H1 (cell line): ENCODE results near the gene TRIM60. TPM values are rescaled to one million over a fixed set of nuclear protein-coding genes. Genes with fewer than 3 reads are reported as not detected.
A peak's percentile ranks its signal among the peaks of the same experiment; 100 is the strongest.

Experiments
- CTCF ChIA-PET: fragments of 300-600 bp; sonication (Branson Sonifier 250); formaldehyde crosslinking; loops from one replicate; lab custom pipeline; 2021; ENCODE audit not compliant: partially characterized antibody; lab: Charles Lee
- POLR2A ChIA-PET: fragments of 300-600 bp; sonication (Branson Sonifier 250); formaldehyde crosslinking; loops from one replicate; lab custom pipeline; 2021; ENCODE audit warnings: inconsistent platforms; ENCODE audit not compliant: partially characterized antibody; lab: Charles Lee
- DNase-seq, 2 experiments: peaks; one replicate each; pipeline versions ENCODE4 v3.0.0 to v3.0.0-alpha.2; 2010 to 2022; ENCODE audit warnings: low spot score in 2 of 2, low read depth in 1 of 2, mixed read lengths in 1 of 2
- FAIRE-seq: peaks from 2 replicates; lab custom pipeline; 2011; peaks lifted over from hg19 to GRCh38; lab: Jason Lieb, UNC
- H2AFZ ChIP-seq: 2 replicates; pipeline ENCODE4 v1.8.1; 2012; ENCODE audit warnings: low read length, inconsistent platforms
- H2AK5ac ChIP-seq: 2 replicates; pipeline ENCODE4 v1.6.1; 2013; ENCODE audit warnings: low read depth, low read length
- H2BK120ac ChIP-seq: replicated peaks from 2 replicates; pipeline ENCODE3; 2013; ENCODE audit warnings: low read depth, low read length, inconsistent platforms
- H2BK12ac ChIP-seq: 2 replicates; pipeline ENCODE4 v1.6.1; 2013; ENCODE audit warnings: low read depth, low read length
- H2BK15ac ChIP-seq: 2 replicates; pipeline ENCODE4 v1.6.1; 2013; ENCODE audit warnings: low read length
- H2BK20ac ChIP-seq: 2 replicates; pipeline ENCODE4 v1.6.1; 2013; ENCODE audit warnings: low read length
- H2BK5ac ChIP-seq: 2 replicates; pipeline ENCODE4 v1.6.1; 2013; ENCODE audit warnings: low read depth, low read length
- H3K14ac ChIP-seq: 2 replicates; pipeline ENCODE4 v1.6.1; 2013; ENCODE audit warnings: inconsistent platforms; ENCODE audit not compliant: insufficient read length
- H3K18ac ChIP-seq: 2 replicates; pipeline ENCODE4 v1.6.1; 2013; ENCODE audit warnings: low read length; ENCODE audit errors: extremely low read depth
- H3K23ac ChIP-seq: 2 replicates; pipeline ENCODE4 v1.6.1; 2013; ENCODE audit warnings: inconsistent platforms; ENCODE audit not compliant: insufficient read length
- H3K23me2 ChIP-seq: 2 replicates; pipeline ENCODE4 v1.6.1; 2013; ENCODE audit warnings: low read depth, low read length
- H3K27ac ChIP-seq: 2 replicates; pipeline ENCODE4 v1.6.1; 2011; ENCODE audit warnings: low read depth, low read length, inconsistent platforms
- H3K27me3 ChIP-seq, 4 experiments: replicated peaks in 1 of 4; 1 replicate in 1 of 4; 2 replicates in 3 of 4; pipeline versions ENCODE4 v1.6.1 to v1.8.1; 2011 to 2013; ENCODE audit warnings: low read length in 3 of 4, mild to moderate bottlenecking in 3 of 4, inconsistent platforms in 2 of 4, mixed read lengths in 2 of 4, moderate library complexity in 1 of 4; ENCODE audit not compliant: control insufficient read depth in 3 of 4, insufficient read depth in 3 of 4; ENCODE audit errors: extremely low read depth in 1 of 4
- H3K36me3 ChIP-seq, 4 experiments: 2 replicates each; pipeline versions ENCODE4 v1.6.1 to v1.8.1; 2011 to 2013; ENCODE audit warnings: mild to moderate bottlenecking in 4 of 4, low read length in 3 of 4, moderate library complexity in 2 of 4, control low read depth in 1 of 4, inconsistent platforms in 1 of 4; ENCODE audit not compliant: insufficient read depth in 4 of 4, control insufficient read depth in 2 of 4
- H3K4ac ChIP-seq: replicated peaks from 2 replicates; pipeline ENCODE3; 2013; ENCODE audit warnings: low read length, low read depth, mixed read lengths, inconsistent platforms; ENCODE audit not compliant: insufficient read length
- H3K4me1 ChIP-seq, 4 experiments: replicated peaks in 1 of 4; 1 replicate in 1 of 4; 2 replicates in 3 of 4; pipeline versions ENCODE4 v1.6.1 to v1.8.1; 2011 to 2013; ENCODE audit warnings: low read length in 3 of 4, inconsistent platforms in 2 of 4, mixed read lengths in 1 of 4; ENCODE audit not compliant: insufficient read depth in 4 of 4, control insufficient read depth in 3 of 4
- H3K4me2 ChIP-seq, 2 experiments: 2 replicates each; pipeline versions ENCODE4 v1.6.1 to v1.8.1; 2011 to 2013; ENCODE audit warnings: low read depth in 2 of 2, low read length in 2 of 2, control low read depth in 1 of 2, inconsistent platforms in 1 of 2, mild to moderate bottlenecking in 1 of 2; ENCODE audit not compliant: insufficient read depth in 1 of 2
- H3K4me3 ChIP-seq, 4 experiments: fragments of 200-600, 300-600 bp in 1 of 4; sonication (generic), shearing (Covaris generic), sonication (Bioruptor Twin) in 1 of 4; 2 replicates each; pipeline versions ENCODE4 v1.5.1 to v1.8.1; 2011 to 2016; ENCODE audit warnings: low read length in 4 of 4, low read depth in 3 of 4, control low read depth in 2 of 4, inconsistent platforms in 2 of 4, mild to moderate bottlenecking in 2 of 4, mixed read lengths in 1 of 4, moderate library complexity in 1 of 4; ENCODE audit not compliant: insufficient read depth in 2 of 4; ENCODE audit errors: extremely low read depth in 1 of 4
- H3K56ac ChIP-seq: replicated peaks from 2 replicates; pipeline ENCODE3; 2013; ENCODE audit warnings: low read depth, mild to moderate bottlenecking, mixed read lengths, low read length, inconsistent platforms; ENCODE audit not compliant: insufficient read length
- H3K79me1 ChIP-seq: 2 replicates; pipeline ENCODE4 v1.6.1; 2013; ENCODE audit warnings: low read depth, low read length, control low read depth
- H3K79me2 ChIP-seq, 2 experiments: 2 replicates each; pipeline versions ENCODE4 v1.6.1 to v1.8.1; 2012 to 2013; ENCODE audit warnings: low read length in 2 of 2, mild to moderate bottlenecking in 2 of 2, inconsistent platforms in 1 of 2; ENCODE audit not compliant: insufficient read depth in 2 of 2, control insufficient read depth in 1 of 2
- H3K9ac ChIP-seq, 4 experiments: replicated peaks in 1 of 4; 1 replicate in 1 of 4; 2 replicates in 3 of 4; pipeline versions ENCODE4 v1.6.1 to v1.8.1; 2011 to 2013; ENCODE audit warnings: low read depth in 3 of 4, low read length in 3 of 4, control low read depth in 2 of 4, mild to moderate bottlenecking in 2 of 4, moderate library complexity in 2 of 4, inconsistent platforms in 1 of 4; ENCODE audit errors: extremely low read depth in 1 of 4
- H3K9me3 ChIP-seq, 2 experiments: 2 replicates each; pipeline versions ENCODE4 v1.6.1 to v1.8.1; 2012 to 2013; ENCODE audit warnings: mild to moderate bottlenecking in 2 of 2, moderate library complexity in 2 of 2, control low read depth in 1 of 2, inconsistent platforms in 1 of 2, low read depth in 1 of 2, low read length in 1 of 2, mixed read lengths in 1 of 2; ENCODE audit not compliant: insufficient read depth in 2 of 2
- H4K20me1 ChIP-seq, 2 experiments: replicated peaks in 1 of 2; 2 replicates each; pipeline versions ENCODE3 to v1.8.1; 2011 to 2013; ENCODE audit warnings: inconsistent platforms in 2 of 2, low read length in 2 of 2, mild to moderate bottlenecking in 1 of 2; ENCODE audit not compliant: insufficient read depth in 2 of 2, control insufficient read depth in 1 of 2
- H4K5ac ChIP-seq: 2 replicates; pipeline ENCODE4 v1.6.1; 2013; ENCODE audit warnings: low read length, low read depth, mixed read lengths, inconsistent platforms; ENCODE audit not compliant: insufficient read length
- H4K8ac ChIP-seq: 2 replicates; pipeline ENCODE4 v1.8.0; 2013; ENCODE audit warnings: mild to moderate bottlenecking, moderate library complexity, low read length, inconsistent platforms; ENCODE audit not compliant: insufficient read depth; ENCODE audit errors: extremely low read depth
- H4K91ac ChIP-seq: replicated peaks from 2 replicates; pipeline ENCODE3; 2013; ENCODE audit warnings: low read length, mixed read lengths, inconsistent platforms; ENCODE audit not compliant: insufficient read length
- CEBPB ChIP-seq: IDR thresholded peaks from 2 replicates; pipeline ENCODE4 v1.6.1; 2012; ENCODE audit warnings: low read depth, low read length
- GTF2F1 ChIP-seq: IDR thresholded peaks from 2 replicates; pipeline ENCODE4 v1.6.1; 2012; ENCODE audit warnings: low read depth, low read length, improper control_type of control experiment, borderline replicate concordance
- RAD21 ChIP-seq, 2 experiments: IDR thresholded peaks in 1 of 2; conservative IDR thresholded peaks in 1 of 2; 2 replicates each; pipeline ENCODE4 v1.6.1; 2011; ENCODE audit warnings: low read depth in 2 of 2, low read length in 2 of 2, improper control_type of control experiment in 1 of 2, inconsistent platforms in 1 of 2, mild to moderate bottlenecking in 1 of 2, moderate library complexity in 1 of 2
- WGBS, 2 experiments: shearing (Covaris generic) in 1 of 2; methylation state at CpG; one replicate each; pipeline versions ENCODE4 v1.1.6 to v1.1.7; 2013 to 2015; ENCODE audit warnings: low lambda C conversion rate in 2 of 2, mixed read lengths in 2 of 2, inconsistent platforms in 1 of 2, low coverage in 1 of 2, missing lambda C conversion rate in 1 of 2; ENCODE audit not compliant: insufficient replicate concordance in 2 of 2, insufficient coverage in 1 of 2, insufficient read length in 1 of 2; ENCODE audit errors: extremely low coverage in 1 of 2, missing lambda C conversion rate in 1 of 2; 5-methylcytosine and 5-hydroxymethylcytosine counted together
- polyA plus RNA-seq, 7 experiments: library from polyadenylated mRNA; depleted of rRNA in 3 of 7; stranded (reverse) in 5 of 7; unstranded in 2 of 7; fragments of >200 nt in 5 of 7; fragments of 200-250 nt in 2 of 7; gene quantifications; 1 replicate in 5 of 7; 2 replicates in 1 of 7; 4 replicates in 1 of 7; pipeline versions ENCODE4 v1.2.1 to v1.2.3, GENCODE V29; 2011 to 2013; ENCODE audit warnings: missing spikeins in 2 of 7, mixed read lengths in 2 of 7
- total RNA-seq: library from RNA; stranded (reverse); fragmentation: NEBNext Ultra II Directional; extraction: Animal tissue kit (Norgen Biotek cat#: 25700); gene quantifications from 2 replicates; pipeline ENCODE4 v1.2.1, GENCODE V29; 2021
- TF ChIP-seq, protein P1 (sequence below), 3 experiments: IDR thresholded peaks; 1 replicate in 2 of 3; 2 replicates in 1 of 3; pipeline versions ENCODE4 v1.5.1 to v1.6.1; 2011; ENCODE audit warnings: low read length in 3 of 3, mild to moderate bottlenecking in 3 of 3, inconsistent platforms in 2 of 3, low read depth in 1 of 3, moderate library complexity in 1 of 3; ENCODE audit not compliant: insufficient read depth in 1 of 3; ENCODE audit errors: control extremely low read depth in 1 of 3
- TF ChIP-seq, protein P2 (sequence below): IDR thresholded peaks from 2 replicates; pipeline ENCODE4 v1.6.1; 2011; ENCODE audit warnings: low read length, improper control_type of control experiment

The TRIM60 gene
- total and polyA plus RNA-seq, 2 of the 8 experiments (the other 6 are each of a cell fraction or from before 2014, with no cell fraction given) = not detected

DNA sequence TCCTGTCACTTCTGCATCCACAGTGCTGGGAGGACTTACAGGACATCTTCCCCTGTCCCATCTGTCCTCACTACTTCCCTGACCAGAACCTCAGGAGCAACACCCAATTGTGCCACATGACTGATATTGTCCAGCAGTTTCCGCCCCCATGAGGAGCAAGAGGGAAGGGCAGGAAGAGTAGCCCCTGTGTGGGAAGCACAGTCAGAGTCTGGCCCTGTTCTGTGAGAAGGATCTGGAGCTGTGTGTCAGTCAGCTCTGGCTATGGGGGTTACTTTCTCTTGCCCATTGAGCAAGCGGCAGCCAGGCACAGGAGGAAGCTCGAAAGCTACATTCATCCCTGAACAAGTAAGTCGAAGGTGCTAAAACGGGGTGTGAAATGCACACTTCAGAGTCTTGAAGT is 14.8 kb upstream of the TRIM60 start:
- no peak overlapping the region for H2AK5ac ChIP-seq
- no peaks in the 10 kb centered on the region for H3K36me3 ChIP-seq
- no peak overlapping the region for H3K56ac ChIP-seq
- 80% methylated on average over 5 of the region's 5 CpGs; no CpG with 5 or more reads in 1 of the 2 experiments for WGBS, 2 experiments
- ChIA-PET CTCF (interaction anchor here (0.5 to 3.1 kb wide), 31 partner anchors 10 to 477 kb away, joined by 3 to 19 read pairs (median 4); partner anchors contain the start of gene TRIM75), POLR2A (no interaction called here)
- H2BK5ac ChIP-seq = no peak overlapping the region
- H3K4me3 ChIP-seq = no peak overlapping the region
- TF ChIP-seq CEBPB (no peak), GTF2F1 (no peak), RAD21 (IDR thresholded peaks at IDR 0.05 in 1 of 2, conservative IDR thresholded peaks at IDR 0.05 in 1 of 2; ENCODE audit: low read depth in 2 of 2, low read length in 2 of 2) (peak; percentile 45 to 62)
- TF ChIP-seq, protein P1, sequence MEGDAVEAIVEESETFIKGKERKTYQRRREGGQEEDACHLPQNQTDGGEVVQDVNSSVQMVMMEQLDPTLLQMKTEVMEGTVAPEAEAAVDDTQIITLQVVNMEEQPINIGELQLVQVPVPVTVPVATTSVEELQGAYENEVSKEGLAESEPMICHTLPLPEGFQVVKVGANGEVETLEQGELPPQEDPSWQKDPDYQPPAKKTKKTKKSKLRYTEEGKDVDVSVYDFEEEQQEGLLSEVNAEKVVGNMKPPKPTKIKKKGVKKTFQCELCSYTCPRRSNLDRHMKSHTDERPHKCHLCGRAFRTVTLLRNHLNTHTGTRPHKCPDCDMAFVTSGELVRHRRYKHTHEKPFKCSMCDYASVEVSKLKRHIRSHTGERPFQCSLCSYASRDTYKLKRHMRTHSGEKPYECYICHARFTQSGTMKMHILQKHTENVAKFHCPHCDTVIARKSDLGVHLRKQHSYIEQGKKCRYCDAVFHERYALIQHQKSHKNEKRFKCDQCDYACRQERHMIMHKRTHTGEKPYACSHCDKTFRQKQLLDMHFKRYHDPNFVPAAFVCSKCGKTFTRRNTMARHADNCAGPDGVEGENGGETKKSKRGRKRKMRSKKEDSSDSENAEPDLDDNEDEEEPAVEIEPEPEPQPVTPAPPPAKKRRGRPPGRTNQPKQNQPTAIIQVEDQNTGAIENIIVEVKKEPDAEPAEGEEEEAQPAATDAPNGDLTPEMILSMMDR (IDR thresholded peaks at IDR 0.05; ENCODE audit: control extremely low read depth in 1 of 3, insufficient read depth in 1 of 3, low read depth in 1 of 3, low read length in 3 of 3) = peak; percentile 45 to 82 (median 71); a peak in 3 of 4 replicates
- TF ChIP-seq, protein P2, sequence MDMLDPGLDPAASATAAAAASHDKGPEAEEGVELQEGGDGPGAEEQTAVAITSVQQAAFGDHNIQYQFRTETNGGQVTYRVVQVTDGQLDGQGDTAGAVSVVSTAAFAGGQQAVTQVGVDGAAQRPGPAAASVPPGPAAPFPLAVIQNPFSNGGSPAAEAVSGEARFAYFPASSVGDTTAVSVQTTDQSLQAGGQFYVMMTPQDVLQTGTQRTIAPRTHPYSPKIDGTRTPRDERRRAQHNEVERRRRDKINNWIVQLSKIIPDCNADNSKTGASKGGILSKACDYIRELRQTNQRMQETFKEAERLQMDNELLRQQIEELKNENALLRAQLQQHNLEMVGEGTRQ = peak; percentile 46; the same call in 1 of the 2 replicates
- H2BK12ac ChIP-seq = no peak overlapping the region
- no peak overlapping the region for H4K8ac ChIP-seq
- no peak overlapping the region for H3K4ac ChIP-seq
- DNase-seq (peak in 1 of 2 experiments; percentile 66), FAIRE-seq (peak; percentile 68)
- no peaks in the 10 kb centered on the region for H3K27me3 ChIP-seq
- H2BK15ac ChIP-seq = no peak overlapping the region
- peaks cover 0 to 3% of the 10 kb centered on the region in 2 experiments; a peak in 1 of 4 replicates for H3K9me3 ChIP-seq
- H3K23me2 ChIP-seq = no peaks in the 10 kb centered on the region
- H3K27ac ChIP-seq = no peak overlapping the region
- H3K18ac ChIP-seq = no peak overlapping the region
- no peak overlapping the region for H3K14ac ChIP-seq
- peak overlapping the region; percentile 99 for H2AFZ ChIP-seq
- H2BK20ac ChIP-seq = no peak overlapping the region
- H4K91ac ChIP-seq = no peak overlapping the region
- no peak overlapping the region for H4K5ac ChIP-seq
- H3K4me2 ChIP-seq = no peak overlapping the region
- H3K23ac ChIP-seq = no peak overlapping the region
- H3K9ac ChIP-seq = no peak overlapping the region
- H3K79me2 ChIP-seq = no peaks in the 10 kb centered on the region
- no peak overlapping the region for H2BK120ac ChIP-seq
- H3K4me1 ChIP-seq = no peaks in the 10 kb centered on the region
- H3K79me1 ChIP-seq = no peaks in the 10 kb centered on the region
- no peaks in the 10 kb centered on the region for H4K20me1 ChIP-seq
